HepG2 (cell line): ENCODE measurements around the gene LONP1. TPM values are rescaled to one million over a fixed set of nuclear protein-coding genes. Genes with fewer than 3 reads are reported as not detected.

ENCODE experiments used
- ATAC-seq: fragments of 200-7000 bp; cut with Tn5 transposase; 3 replicates; pipeline ENCODE4 v1.9.1; 2020; ENCODE audit warnings: mild to moderate bottlenecking, moderate library complexity
- BruUV-seq: library from RNA; stranded (reverse); fragments of 400-500 nt; replicated peaks from 2 replicates; lab custom pipeline; 2021; lab: Mats Ljungman, UMichigan
- CTCF ChIA-PET: fragments of 300-600 bp; formaldehyde crosslinking; extraction: SDS; loops from one replicate; lab custom pipeline; 2021; ENCODE audit warnings: low total read pairs, inconsistent platforms, low intra/inter-chr PET ratio; lab: Yijun Ruan, JAX
- POLR2A ChIA-PET: fragments of 350-600 bp; sonication (Branson Sonifier 250); formaldehyde crosslinking; loops from one replicate; lab custom pipeline; 2020; ENCODE audit warnings: antibody characterized with exemption, inconsistent platforms; lab: Yijun Ruan, JAX
- DNase-seq: peaks from one replicate; pipeline ENCODE4 v3.0.0-alpha.2; 2015; ENCODE audit warnings: low spot score
- FAIRE-seq: peaks from 3 replicates; lab custom pipeline; 2011; peaks lifted over from hg19 to GRCh38; lab: Jason Lieb, UNC
- H2AFZ ChIP-seq: one replicate; pipeline ENCODE4 v1.6.1; 2011; ENCODE audit warnings: low read length, inconsistent platforms
- H3K27ac ChIP-seq: fragments of 300-600 bp; 3 replicates; pipeline ENCODE4 v1.8.0; 2011; ENCODE audit warnings: mixed run types, mild to moderate bottlenecking, mixed read lengths, low read length, inconsistent platforms; ENCODE audit not compliant: insufficient read depth; ENCODE audit errors: extremely low read length
- H3K27me3 ChIP-seq, 2 experiments: fragments of 200-600 bp in 1 of 2; 2 replicates in 1 of 2; 3 replicates in 1 of 2; pipeline versions ENCODE4 v1.6.0 to v1.8.0; 2011; ENCODE audit warnings: low read length in 2 of 2, mild to moderate bottlenecking in 2 of 2, moderate library complexity in 2 of 2, inconsistent platforms in 1 of 2; ENCODE audit not compliant: insufficient read depth in 2 of 2, control insufficient read depth in 1 of 2
- H3K36me3 ChIP-seq, 2 experiments: fragments of 200-600 bp in 1 of 2; replicated peaks in 1 of 2; 2 replicates in 1 of 2; 3 replicates in 1 of 2; pipeline versions ENCODE4 v1.5.1 to v1.8.0; 2011; ENCODE audit warnings: low read length in 2 of 2, inconsistent platforms in 1 of 2; ENCODE audit not compliant: insufficient read depth in 2 of 2, control insufficient read depth in 1 of 2
- H3K4me1 ChIP-seq: 2 replicates; pipeline ENCODE4 v1.5.1; 2012; ENCODE audit warnings: low read length, inconsistent platforms; ENCODE audit not compliant: insufficient read depth
- H3K4me2 ChIP-seq: 2 replicates; pipeline ENCODE4 v1.6.0; 2011; ENCODE audit warnings: low read depth, low read length, inconsistent platforms
- H3K4me3 ChIP-seq, 3 experiments: fragments of 200-600 bp in 1 of 3; sonication (generic), shearing (Covaris generic) in 1 of 3; replicated peaks in 1 of 3; 2 replicates each; pipeline ENCODE4 v1.5.1; 2011 to 2016; ENCODE audit warnings: low read length in 3 of 3, inconsistent platforms in 2 of 3, low read depth in 2 of 3, mild to moderate bottlenecking in 2 of 3, control low read depth in 1 of 3, mixed read lengths in 1 of 3; ENCODE audit not compliant: insufficient read depth in 1 of 3
- H3K79me2 ChIP-seq: one replicate; pipeline ENCODE4 v1.6.1; 2011; ENCODE audit warnings: low read length, inconsistent platforms; ENCODE audit not compliant: insufficient read depth
- H3K9ac ChIP-seq: 2 replicates; pipeline ENCODE4 v1.6.0; 2011; ENCODE audit warnings: mild to moderate bottlenecking, low read depth, low read length, inconsistent platforms; ENCODE audit not compliant: insufficient read depth
- H3K9me3 ChIP-seq: 2 replicates; pipeline ENCODE4 v1.5.1; 2012; ENCODE audit warnings: mild to moderate bottlenecking, low read length
- H4K20me1 ChIP-seq: 2 replicates; pipeline ENCODE4 v1.6.0; 2011; ENCODE audit warnings: inconsistent platforms, mild to moderate bottlenecking, low read length, moderate library complexity; ENCODE audit not compliant: insufficient read depth
- ATAD3A ChIP-seq: sonication (generic); formaldehyde crosslinking; IDR thresholded peaks from 2 replicates; pipeline ENCODE4 v1.4.0; 2020; ENCODE audit warnings: missing genetic modification reagents
- CSRNP2 ChIP-seq: sonication (generic); formaldehyde crosslinking; conservative IDR thresholded peaks from 2 replicates; pipeline ENCODE4 v1.8.0; 2022; ENCODE audit warnings: low read depth, missing genetic modification reagents
- GABPA ChIP-seq, 2 experiments: IDR thresholded peaks; 2 replicates each; pipeline ENCODE4 v1.6.1; 2011 to 2016; ENCODE audit warnings: low read depth in 2 of 2, low read length in 1 of 2, missing biosample characterization in 1 of 2, missing genetic modification characterization in 1 of 2
- HNF4A ChIP-seq: sonication (generic); formaldehyde crosslinking; IDR thresholded peaks from 2 replicates; pipeline ENCODE4 v1.4.0; 2020; ENCODE audit warnings: missing genetic modification reagents
- HOXA5 ChIP-seq: sonication (generic); formaldehyde crosslinking; IDR thresholded peaks from 2 replicates; pipeline ENCODE4 v1.4.0; 2020; ENCODE audit warnings: missing genetic modification reagents
- JUND ChIP-seq: sonication (generic); formaldehyde crosslinking; IDR thresholded peaks from 2 replicates; pipeline ENCODE4 v1.8.0; 2022; ENCODE audit warnings: mild to moderate bottlenecking, missing genetic modification reagents
- MLXIP ChIP-seq: sonication (generic); formaldehyde crosslinking; IDR thresholded peaks from 2 replicates; pipeline ENCODE4 v1.9.0; 2021; ENCODE audit warnings: missing genetic modification reagents, borderline replicate concordance
- NCOA2 ChIP-seq: sonication (generic); formaldehyde crosslinking; IDR thresholded peaks from 2 replicates; pipeline ENCODE4 v1.8.0; 2022; ENCODE audit warnings: inconsistent platforms
- RBAK ChIP-seq: sonication (generic); formaldehyde crosslinking; IDR thresholded peaks from 2 replicates; pipeline ENCODE4 v1.5.1; 2020; ENCODE audit warnings: mild to moderate bottlenecking, missing genetic modification reagents
- RFX3 ChIP-seq: IDR thresholded peaks from 2 replicates; pipeline ENCODE4 v1.6.1; 2016; ENCODE audit warnings: missing biosample characterization, missing genetic modification reagents
- SKI ChIP-seq: fragments of 450-650 bp; IDR thresholded peaks from one replicate; pipeline ENCODE4 v1.6.1; 2018; ENCODE audit warnings: mild to moderate bottlenecking; ENCODE audit not compliant: partially characterized antibody
- SP2 ChIP-seq: sonication (generic); formaldehyde crosslinking; IDR thresholded peaks from 2 replicates; pipeline ENCODE4 v1.5.1; 2020; ENCODE audit warnings: mild to moderate bottlenecking, missing genetic modification reagents
- TERF1 ChIP-seq: sonication (generic); formaldehyde crosslinking; IDR thresholded peaks from 2 replicates; pipeline ENCODE4 v1.8.0; 2022; ENCODE audit warnings: mild to moderate bottlenecking, missing genetic modification reagents, moderate library complexity
- XRCC5 ChIP-seq: fragments of 200-400 bp; formaldehyde crosslinking; optimal IDR thresholded peaks from 2 replicates; pipeline ENCODE3; 2017; ENCODE audit warnings: mild to moderate bottlenecking, low read length
- ZFP36L1 ChIP-seq: sonication (generic); formaldehyde crosslinking; IDR thresholded peaks from 2 replicates; pipeline ENCODE4 v1.8.0; 2022; ENCODE audit warnings: mild to moderate bottlenecking, missing genetic modification reagents, moderate library complexity
- ZNF121 ChIP-seq: sonication (generic); formaldehyde crosslinking; IDR thresholded peaks from 2 replicates; pipeline ENCODE4 v1.5.0; 2020; ENCODE audit warnings: mild to moderate bottlenecking, missing genetic modification reagents
- ZNF430 ChIP-seq: sonication (generic); formaldehyde crosslinking; IDR thresholded peaks from 2 replicates; pipeline ENCODE4 v1.9.0; 2021; ENCODE audit warnings: mild to moderate bottlenecking, missing genetic modification reagents
- ZNF878 ChIP-seq: sonication (generic); formaldehyde crosslinking; IDR thresholded peaks from 2 replicates; pipeline ENCODE4 v1.8.1; 2023; ENCODE audit warnings: mild to moderate bottlenecking, missing genetic modification reagents, moderate library complexity
- ZSCAN29 ChIP-seq: sonication (generic); formaldehyde crosslinking; conservative IDR thresholded peaks from 2 replicates; pipeline ENCODE4 v1.4.0; 2020; ENCODE audit warnings: mild to moderate bottlenecking, missing genetic modification reagents
- WGBS: methylation state at CpG from one replicate; pipeline ENCODE4 v1.1.6; 2017; ENCODE audit warnings: low lambda C conversion rate; 5-methylcytosine and 5-hydroxymethylcytosine counted together
- in situ Hi-C: cut with HindIII; loops from 2 replicates; pipeline ENCODE4 v1.10.0; 2017; ENCODE audit warnings: low pct_unique_long_range_greater_than_20kb; ENCODE audit not compliant: extremely low pct_ligation_motif_present
- intact Hi-C: fragments of 100-400 bp; cut with micrococcal nuclease; formaldehyde crosslinking; loops from one replicate; pipeline ENCODE4 v1.10.0; 2022; ENCODE audit not compliant: unreplicated experiment
- polyA plus RNA-seq, 8 experiments: library from polyadenylated mRNA; depleted of rRNA in 3 of 8; stranded (reverse) in 7 of 8; unstranded in 1 of 8; fragments of >200 nt; fragmentation: Illumina TruSeq in 4 of 8; extraction: Trizol in 4 of 8; gene quantifications; 2 replicates each; pipeline versions ENCODE4 v1.2.1 to v1.2.3, GENCODE V29; 2011 to 2016; ENCODE audit warnings: low read depth in 4 of 8, missing spikeins in 1 of 8, mixed read lengths in 1 of 8; ENCODE audit not compliant: insufficient read depth in 1 of 8
- total RNA-seq, 5 experiments: library from RNA; depleted of rRNA; stranded (reverse); fragments of >200 nt; fragmentation: Illumina TruSeq; extraction: Trizol; gene quantifications; 2 replicates each; pipeline ENCODE4 v1.2.3, GENCODE V29; 2016; ENCODE audit warnings: low read depth in 1 of 5

LONP1 gene
- total and polyA plus RNA-seq, 2 of the 13 experiments (the other 11 are each of a cell fraction or from before 2014, with no cell fraction given): 59.5 to 76.8 TPM

GRCh38 chr19:5719274-5719960 lies 529 bp downstream of the LONP1 start:
- BruUV-seq: TSS peak; percentile 98
- FAIRE-seq (no peak), DNase-seq (no peak), ATAC-seq (no peak; the same call in 2 of the 3 replicates)
- H3K79me2 ChIP-seq: peaks cover 47% of the 10 kb centered on the region
- H3K4me2 ChIP-seq: peak overlapping the region; percentile 92
- H3K36me3 ChIP-seq: peaks cover 3 to 23% of the 10 kb centered on the region in 2 experiments; a peak in 3 of 5 replicates
- CTCF ChIA-PET: no interaction called here
- no peaks in the 10 kb centered on the region for H3K9me3 ChIP-seq
- H2AFZ ChIP-seq: no peak overlapping the region
- H4K20me1 ChIP-seq: peaks cover 20% of the 10 kb centered on the region
- WGBS: under 1% methylated on average over 14 of the region's 58 CpGs
- H3K27me3 ChIP-seq: no peaks in the 10 kb centered on the region; a peak in 1 of 5 replicates
- peak overlapping the region; percentile 93 for H3K9ac ChIP-seq
- H3K4me1 ChIP-seq: peaks cover 31% of the 10 kb centered on the region
- peak overlapping the region; percentile 78 to 99 (median 98) for H3K4me3 ChIP-seq
- POLR2A ChIA-PET: interaction anchor here (0.8 to 4.7 kb wide), 19 partner anchors 8 to 928 kb away, joined by 3 to 95 read pairs (median 5); partner anchors contain the start of genes DUS3L, FEM1A, RPL36 and SAFB
- intact Hi-C loops: loop anchor here (2.0 kb wide), 1 partner anchor 71 kb away; the partner anchor contains the start of gene DUS3L
- peak overlapping the region; percentile 95 for H3K27ac ChIP-seq
- in situ Hi-C loops: no loop called here
- TF ChIP-seq SP2 (CRISPR knock-in tag) (no peak), CSRNP2 (CRISPR knock-in tag) (no peak), HNF4A (CRISPR knock-in tag) (no peak), RFX3 (no peak), SKI (no peak), ZFP36L1 (CRISPR knock-in tag) (0 out of 2 replicates have a peak, but pooled peaks have one; percentile 18), GABPA (IDR thresholded peaks at IDR 0.05; ENCODE audit: low read depth, low read length) (no peak), GABPA (CRISPR knock-in tag; IDR thresholded peaks at IDR 0.05; ENCODE audit: low read depth) (0 out of 2 replicates have a peak, but pooled peaks have one; percentile 22), ZNF121 (CRISPR knock-in tag) (no peak), MLXIP (CRISPR knock-in tag) (no peak), ZSCAN29 (CRISPR knock-in tag) (no peak), JUND (CRISPR knock-in tag) (no peak), ZNF878 (CRISPR knock-in tag) (no peak), ZNF430 (0 out of 2 replicates have a peak, but pooled peaks have one; percentile 89), TERF1 (0 out of 2 replicates have a peak, but pooled peaks have one; percentile 40), NCOA2 (no peak), XRCC5 (no peak), HOXA5 (CRISPR knock-in tag) (no peak), ATAD3A (CRISPR knock-in tag) (no peak), RBAK (CRISPR knock-in tag) (no peak)
